Measurements from ENCODE around the gene DUSP2. TPM values are rescaled to one million over a fixed set of nuclear protein-coding genes. Genes with fewer than 3 reads are reported as not detected.

Gene DUSP2
- total and polyA plus RNA-seq, 9 of the 15 experiments (the other 6 are each of a cell fraction or from before 2014, with no cell fraction given) = 0.04 to 0.18 TPM; not detected in 7

GRCh38 chr2:96119389-96119751 lies 25.9 kb downstream of the DUSP2 start (continued):
- TF ChIP-seq FOXO4 (CRISPR knock-in tag; IDR thresholded peaks at IDR 0.05) = no peak
- 0 out of 2 replicates have a peak, but pooled peaks have one; percentile 33 for TF ChIP-seq CTBP1 (IDR thresholded peaks at IDR 0.05; ENCODE audit: borderline replicate concordance)
- no peak for TF ChIP-seq HNRNPLL (IDR thresholded peaks at IDR 0.05; ENCODE audit: low read depth, low read length, poor library complexity, severe bottlenecking)
- peak; percentile 11; the same call in 1 of the 2 replicates for TF ChIP-seq STAG1 (CRISPR knock-in tag; IDR thresholded peaks at IDR 0.05; ENCODE audit: borderline replicate concordance)
- TF ChIP-seq KLF16 (IDR thresholded peaks at IDR 0.05) = no peak
- peak; percentile 61; the same call in 1 of the 2 replicates for TF ChIP-seq CEBPB (tag; IDR thresholded peaks at IDR 0.05)
- no peak for TF ChIP-seq IRF2 (CRISPR knock-in tag; IDR thresholded peaks at IDR 0.05)
- no peak for TF ChIP-seq HCFC1 (IDR thresholded peaks at IDR 0.05; ENCODE audit: low read depth, low read length)
- peak; percentile 57; the same call in 1 of the 2 replicates for TF ChIP-seq CEBPG (CRISPR knock-in tag; IDR thresholded peaks at IDR 0.05)
- peak in 1 of 2 experiments; percentile 56; a peak in 2 of 4 replicates for TF ChIP-seq CEBPG (tag; conservative IDR thresholded peaks at IDR 0.05 in 1 of 2, IDR thresholded peaks at IDR 0.05 in 1 of 2)
- TF ChIP-seq KAT2B (IDR thresholded peaks at IDR 0.05; ENCODE audit: low read depth, low read length) = no peak
- TF ChIP-seq RAD21 (CRISPR knock-in tag; conservative IDR thresholded peaks at IDR 0.05 in 1 of 2, IDR thresholded peaks at IDR 0.05 in 1 of 2) = peak in 1 of 2 experiments; percentile 29; a peak in 2 of 4 replicates
- TF ChIP-seq EGR1 (conservative IDR thresholded peaks at IDR 0.05) = no peak
- peak; percentile 30; the same call in 1 of the 2 replicates for TF ChIP-seq REST (IDR thresholded peaks at IDR 0.05; ENCODE audit: borderline replicate concordance)
- TF ChIP-seq REST (CRISPR knock-in tag; IDR thresholded peaks at IDR 0.05; ENCODE audit: low read depth) = no peak

Measured in K562 (cell line).